GM19240 (cell line): ENCODE data around the gene LRRC59.

Experiments
- DNase-seq: peaks from one replicate; pipeline ENCODE4 v3.0.0; 2011; ENCODE audit warnings: low spot score; ENCODE audit not compliant: insufficient read length

The LRRC59 gene

GRCh38 chr17:50388728-50389127, 8.6 kb downstream of the LRRC59 start:
- no peak for DNase-seq

GRCh38 chr17:50386510-50386909, 10.8 kb downstream of the LRRC59 start:
- no peak for DNase-seq

- DNase-seq: no peak
These were observed 14.4 kb downstream of the LRRC59 start for GRCh38 chr17:50382931-50383330.

GRCh38 chr17:50381920-50382319, 15.4 kb downstream of the LRRC59 start:
- no peak for DNase-seq

- DNase-seq: no peak
These were observed 16.0 kb downstream of the LRRC59 start for GRCh38 chr17:50381260-50381815.

- no peak for DNase-seq
These were observed 16.7 kb downstream of the LRRC59 start for GRCh38 chr17:50380369-50381259.

GRCh38 chr17:50379351-50380132, 17.8 kb downstream of the LRRC59 start:
- no peak for DNase-seq

GRCh38 chr17:50375858-50376538, 21.3 kb downstream of the LRRC59 start:
- no peak for DNase-seq

GRCh38 chr17:50373705-50374104, 23.6 kb downstream of the LRRC59 start:
- no peak for DNase-seq

GRCh38 chr17:50372758-50373556, 24.4 kb downstream of the LRRC59 start, which contains the start of the genes EME1 and MRPL27:
EME1 (plus strand) TSS chr17:50373229; CDS start chr17:50375209, 1,980 bp downstream.
MRPL27 (minus strand) TSS chr17:50373184; CDS start chr17:50373170, 14 bp downstream.
- peak; percentile 95 for DNase-seq

GRCh38 chr17:50372222-50372757, 25.0 kb downstream of the LRRC59 start:
- DNase-seq: no peak

- no peak for DNase-seq
These were observed 25.8 kb downstream of the LRRC59 start for GRCh38 chr17:50371526-50371925.

GRCh38 chr17:50370052-50370451, 27.3 kb downstream of the LRRC59 start:
- no peak for DNase-seq

GRCh38 chr17:50367401-50367800, 29.9 kb downstream of the LRRC59 start:
- no peak for DNase-seq

- no peak for DNase-seq
These were observed 31.5 kb downstream of the LRRC59 start for GRCh38 chr17:50365649-50366393.

GRCh38 chr17:50365165-50365564, 32.2 kb downstream of the LRRC59 start:
- DNase-seq: no peak

GRCh38 chr17:50364715-50365114, 32.6 kb downstream of the LRRC59 start:
- DNase-seq: no peak

GRCh38 chr17:50364061-50364458, 33.3 kb downstream of the LRRC59 start:
- no peak for DNase-seq

GRCh38 chr17:50363217-50364060, 33.9 kb downstream of the LRRC59 start:
- no peak for DNase-seq
